ENCODE measurements around the gene WWC2. TPM values are rescaled to one million over a fixed set of nuclear protein-coding genes. Genes with fewer than 3 reads are reported as not detected.

The WWC2 gene
- total RNA-seq, 6 experiments from 2014 or later, result 86.3 to 114 (median 95.2) TPM

- Mint-ChIP-seq H3K9me3 (no peaks in the 10 kb centered on the region), H3K4me1 (ENCODE audit: low read depth) (peaks cover 77% of the 10 kb centered on the region), H3K36me3 (ENCODE audit: low read depth) (peaks cover 30% of the 10 kb centered on the region), H3K4me3 (no peak overlapping the region), H3K27ac (peak overlapping the region; percentile 44), H3K27me3 (ENCODE audit: insufficient read depth) (no peaks in the 10 kb centered on the region; the same call in 1 of the 2 replicates)
- no peak for DNase-seq
- TF ChIP-seq CTCF (IDR thresholded peaks at IDR 0.05), result no peak
These were observed 64.1 kb downstream of the WWC2 start for GRCh38 chr4:183163135-183163534.

GRCh38 chr4:183164963-183165362 is 65.9 kb downstream of the WWC2 start:
- peaks cover 67% of the 10 kb centered on the region for H3K4me1 Mint-ChIP-seq (ENCODE audit: low read depth)
- no peaks in the 10 kb centered on the region; the same call in 1 of the 2 replicates for H3K27me3 Mint-ChIP-seq (ENCODE audit: insufficient read depth)
- H3K4me3 Mint-ChIP-seq, result peak overlapping the region; percentile 60
- TF ChIP-seq CTCF (IDR thresholded peaks at IDR 0.05), result no peak
- no peaks in the 10 kb centered on the region for H3K9me3 Mint-ChIP-seq
- H3K36me3 Mint-ChIP-seq (ENCODE audit: low read depth), result peaks cover 30% of the 10 kb centered on the region
- DNase-seq, result no peak
- peak overlapping the region; percentile 84 for H3K27ac Mint-ChIP-seq

- no peak for TF ChIP-seq CTCF (IDR thresholded peaks at IDR 0.05)
- H3K4me3 Mint-ChIP-seq, result peak overlapping the region; percentile 60
- peaks cover 27% of the 10 kb centered on the region for H3K36me3 Mint-ChIP-seq (ENCODE audit: low read depth)
These were observed 66.3 kb downstream of the WWC2 start for GRCh38 chr4:183165376-183165775.

GRCh38 chr4:183170894-183171293 is 71.8 kb downstream of the WWC2 start:
- no peak for TF ChIP-seq CTCF (IDR thresholded peaks at IDR 0.05)
- Mint-ChIP-seq H3K27me3 (ENCODE audit: insufficient read depth) (no peaks in the 10 kb centered on the region; the same call in 1 of the 2 replicates), H3K9me3 (no peaks in the 10 kb centered on the region), H3K4me1 (ENCODE audit: low read depth) (peaks cover 76% of the 10 kb centered on the region), H3K4me3 (no peak overlapping the region), H3K36me3 (ENCODE audit: low read depth) (peaks cover 9% of the 10 kb centered on the region; the same call in 1 of the 2 replicates), H3K27ac (no peak overlapping the region; the same call in 1 of the 2 replicates)
- DNase-seq, result no peak

More at GRCh38 chr4:183165376-183165775, 66.3 kb downstream of the WWC2 start:
- H3K27me3 Mint-ChIP-seq (ENCODE audit: insufficient read depth), result no peaks in the 10 kb centered on the region; the same call in none of the 2 replicates
- no peaks in the 10 kb centered on the region for H3K9me3 Mint-ChIP-seq
- peak overlapping the region; percentile 84 for H3K27ac Mint-ChIP-seq
- H3K4me1 Mint-ChIP-seq (ENCODE audit: low read depth), result peaks cover 67% of the 10 kb centered on the region
- peak; percentile 23 for DNase-seq

GRCh38 chr4:183171484-183172267 is 72.6 kb downstream of the WWC2 start:
- Mint-ChIP-seq H3K4me1 (ENCODE audit: low read depth) (peaks cover 76% of the 10 kb centered on the region), H3K36me3 (ENCODE audit: low read depth) (peaks cover 9% of the 10 kb centered on the region; the same call in 1 of the 2 replicates), H3K27ac (peak overlapping the region; percentile 9), H3K4me3 (peak overlapping the region; percentile 48), H3K27me3 (ENCODE audit: insufficient read depth) (no peaks in the 10 kb centered on the region; the same call in 1 of the 2 replicates), H3K9me3 (no peaks in the 10 kb centered on the region)
- no peak for DNase-seq
- no peak for TF ChIP-seq CTCF (IDR thresholded peaks at IDR 0.05)

All from HFFc6 (cell line).